ENCODE measurements around the gene KCTD21.

The KCTD21 gene

DNA sequence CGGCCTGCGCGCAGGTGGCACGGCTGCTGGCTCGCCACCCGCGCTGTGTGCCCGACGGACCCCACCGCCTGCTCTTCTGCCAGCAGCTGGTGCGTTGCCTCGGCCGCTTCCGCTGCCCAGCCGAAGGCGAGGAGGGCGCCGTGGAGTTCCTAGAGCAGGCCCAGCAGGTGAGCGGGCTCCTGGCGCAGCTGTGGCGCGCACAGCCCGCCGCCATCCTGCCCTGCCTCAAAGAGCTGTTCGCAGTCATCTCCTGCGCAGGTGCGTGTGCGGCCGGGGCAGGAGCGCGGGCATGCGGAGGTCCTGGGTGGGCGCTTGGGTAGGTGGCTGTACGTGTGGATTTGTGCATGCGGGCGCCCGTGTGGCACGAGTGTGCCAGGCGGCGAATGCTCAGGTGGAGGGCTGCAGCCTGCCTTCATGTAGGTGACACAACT is 8.2 kb upstream of the KCTD21 start:
- peaks cover 38% of the 10 kb centered on the region for H3K36me3 ChIP-seq (ENCODE audit: insufficient read depth, low read length)
- H3K4me3 ChIP-seq (ENCODE audit: low read length), result no peak overlapping the region
- H3K4me1 ChIP-seq (ENCODE audit: control insufficient read depth, insufficient read depth, low read length), result peaks cover 18% of the 10 kb centered on the region
- H3K27me3 ChIP-seq (ENCODE audit: control insufficient read depth, insufficient read depth, low read length), result no peaks in the 10 kb centered on the region
- H3K9ac ChIP-seq (ENCODE audit: low read depth, low read length), result no peak overlapping the region
- H3K4me2 ChIP-seq (ENCODE audit: low read length), result no peak overlapping the region
- H3K9me3 ChIP-seq (replicated peaks; ENCODE audit: low read length), result no peaks in the 10 kb centered on the region

DNA sequence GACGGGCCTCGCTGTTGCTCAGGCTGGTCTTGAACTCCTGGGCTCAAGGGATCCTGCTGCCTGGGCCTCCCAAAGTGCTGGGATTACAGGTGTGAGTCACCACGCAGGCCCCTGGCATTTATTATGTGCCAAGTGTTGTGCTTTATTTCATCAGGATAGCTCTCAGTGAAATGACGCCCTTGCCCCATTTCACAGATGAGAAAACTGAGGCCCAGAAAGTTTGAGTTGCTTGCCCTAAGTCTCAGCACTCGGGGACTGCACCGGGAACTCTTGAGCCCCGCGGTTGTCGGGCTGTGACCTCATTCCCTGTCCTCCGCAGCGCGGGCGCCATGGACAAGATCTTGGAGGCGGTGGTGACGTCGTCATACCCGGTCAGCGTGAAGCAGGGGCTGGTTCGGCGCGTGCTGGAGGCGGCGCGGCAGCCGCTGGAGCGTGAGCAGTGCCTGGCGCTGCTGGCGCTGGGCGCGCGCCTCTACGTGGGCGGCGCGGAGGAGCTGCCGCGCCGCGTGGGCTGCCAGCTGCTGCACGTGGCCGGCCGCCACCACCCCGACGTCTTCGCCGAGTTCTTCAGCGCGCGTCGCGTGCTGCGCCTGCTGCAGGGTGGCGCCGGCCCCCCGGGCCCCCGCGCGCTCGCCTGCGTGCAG is 7.6 kb upstream of the KCTD21 start:
- no peaks in the 10 kb centered on the region for H3K9me3 ChIP-seq (replicated peaks; ENCODE audit: low read length)
- H3K27me3 ChIP-seq (ENCODE audit: control insufficient read depth, insufficient read depth, low read length), result no peaks in the 10 kb centered on the region
- H3K4me2 ChIP-seq (ENCODE audit: low read length), result no peak overlapping the region
- no peak overlapping the region for H3K4me3 ChIP-seq (ENCODE audit: low read length)
- H3K36me3 ChIP-seq (ENCODE audit: insufficient read depth, low read length), result peaks cover 38% of the 10 kb centered on the region
- H3K9ac ChIP-seq (ENCODE audit: low read depth, low read length), result no peak overlapping the region
- H3K4me1 ChIP-seq (ENCODE audit: control insufficient read depth, insufficient read depth, low read length), result peaks cover 24% of the 10 kb centered on the region

DNA sequence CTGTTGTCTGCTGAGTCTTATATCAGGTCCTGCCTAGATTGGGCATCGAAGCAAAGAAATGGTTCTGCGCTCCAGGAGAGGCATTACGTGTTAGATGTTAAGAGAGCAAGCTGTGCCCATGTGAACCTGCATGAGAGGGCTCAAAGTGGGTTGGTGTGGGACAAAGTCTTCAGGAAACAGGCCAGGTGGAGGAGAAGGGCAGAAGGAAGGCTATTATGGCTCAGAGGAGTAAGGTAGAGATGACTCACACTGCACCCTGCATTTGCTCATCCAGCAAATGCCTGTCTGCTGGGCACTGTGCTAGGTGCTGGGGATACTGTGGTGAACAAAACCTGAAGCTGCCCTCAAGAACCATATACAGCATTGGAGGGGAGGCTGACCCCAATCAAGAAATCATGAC is 6.1 kb upstream of the KCTD21 start:
- H3K36me3 ChIP-seq (ENCODE audit: insufficient read depth, low read length), result peaks cover 25% of the 10 kb centered on the region
- H3K4me1 ChIP-seq (ENCODE audit: control insufficient read depth, insufficient read depth, low read length), result peaks cover 39% of the 10 kb centered on the region
- no peak overlapping the region for H3K4me2 ChIP-seq (ENCODE audit: low read length)
- H3K27me3 ChIP-seq (ENCODE audit: control insufficient read depth, insufficient read depth, low read length), result no peaks in the 10 kb centered on the region
- H3K9ac ChIP-seq (ENCODE audit: low read depth, low read length), result no peak overlapping the region
- H3K9me3 ChIP-seq (replicated peaks; ENCODE audit: low read length), result no peaks in the 10 kb centered on the region
- H3K4me3 ChIP-seq (ENCODE audit: low read length), result no peak overlapping the region

DNA sequence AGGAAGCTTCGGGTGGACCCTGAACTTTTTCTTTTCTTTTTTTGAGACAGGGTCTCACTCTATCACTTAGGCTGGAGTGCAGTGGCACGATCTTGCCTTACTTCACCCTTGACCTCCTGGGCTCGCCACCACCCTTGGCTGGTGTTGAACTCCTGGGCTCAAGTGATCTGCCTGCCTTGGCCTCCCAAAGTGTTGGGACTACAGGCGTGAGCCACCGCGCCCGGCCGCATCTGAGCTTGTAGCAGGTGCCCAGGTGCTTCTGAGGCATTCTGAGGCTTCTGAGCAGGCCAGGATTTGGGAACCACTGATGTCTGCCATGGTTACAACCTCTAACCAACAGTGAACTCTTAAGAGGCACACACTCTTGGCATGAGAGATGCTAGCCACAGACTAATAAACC is 5.4 kb upstream of the KCTD21 start:
- peaks cover 18% of the 10 kb centered on the region for H3K36me3 ChIP-seq (ENCODE audit: insufficient read depth, low read length)
- no peak overlapping the region for H3K4me2 ChIP-seq (ENCODE audit: low read length)
- peaks cover 43% of the 10 kb centered on the region for H3K4me1 ChIP-seq (ENCODE audit: control insufficient read depth, insufficient read depth, low read length)
- H3K9ac ChIP-seq (ENCODE audit: low read depth, low read length), result no peak overlapping the region
- H3K27me3 ChIP-seq (ENCODE audit: control insufficient read depth, insufficient read depth, low read length), result no peaks in the 10 kb centered on the region
- no peak overlapping the region for H3K4me3 ChIP-seq (ENCODE audit: low read length)
- no peaks in the 10 kb centered on the region for H3K9me3 ChIP-seq (replicated peaks; ENCODE audit: low read length)

DNA sequence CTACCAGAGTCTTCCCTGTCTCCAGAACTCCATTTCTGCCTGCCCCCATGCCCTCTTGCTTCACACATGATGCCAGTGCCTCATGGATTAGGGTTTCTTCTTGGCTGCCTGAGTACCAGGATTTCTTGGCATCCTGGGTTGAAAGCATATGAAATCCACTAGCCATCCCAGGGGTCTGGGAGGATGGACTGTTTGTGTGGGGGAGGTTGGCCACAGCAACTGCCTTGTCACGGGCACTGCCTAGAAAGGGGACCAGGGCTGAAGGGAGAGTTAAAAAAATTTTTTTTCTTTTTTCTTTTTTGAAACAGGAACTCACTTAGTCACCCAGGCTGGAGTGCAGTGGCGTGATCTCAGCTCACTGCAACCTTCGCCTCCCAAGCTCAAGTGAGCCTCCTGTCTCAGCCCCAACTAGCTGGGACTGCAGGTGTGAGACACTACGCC is 4.5 kb upstream of the KCTD21 start:
- peak overlapping the region; percentile 46 for H3K9ac ChIP-seq (ENCODE audit: low read depth, low read length)
- peak overlapping the region; percentile 42 for H3K4me2 ChIP-seq (ENCODE audit: low read length)
- no peaks in the 10 kb centered on the region for H3K27me3 ChIP-seq (ENCODE audit: control insufficient read depth, insufficient read depth, low read length)
- H3K9me3 ChIP-seq (replicated peaks; ENCODE audit: low read length), result no peaks in the 10 kb centered on the region
- H3K36me3 ChIP-seq (ENCODE audit: insufficient read depth, low read length), result peaks cover 10% of the 10 kb centered on the region
- peaks cover 43% of the 10 kb centered on the region for H3K4me1 ChIP-seq (ENCODE audit: control insufficient read depth, insufficient read depth, low read length)
- peak overlapping the region; percentile 11 for H3K4me3 ChIP-seq (ENCODE audit: low read length)

DNA sequence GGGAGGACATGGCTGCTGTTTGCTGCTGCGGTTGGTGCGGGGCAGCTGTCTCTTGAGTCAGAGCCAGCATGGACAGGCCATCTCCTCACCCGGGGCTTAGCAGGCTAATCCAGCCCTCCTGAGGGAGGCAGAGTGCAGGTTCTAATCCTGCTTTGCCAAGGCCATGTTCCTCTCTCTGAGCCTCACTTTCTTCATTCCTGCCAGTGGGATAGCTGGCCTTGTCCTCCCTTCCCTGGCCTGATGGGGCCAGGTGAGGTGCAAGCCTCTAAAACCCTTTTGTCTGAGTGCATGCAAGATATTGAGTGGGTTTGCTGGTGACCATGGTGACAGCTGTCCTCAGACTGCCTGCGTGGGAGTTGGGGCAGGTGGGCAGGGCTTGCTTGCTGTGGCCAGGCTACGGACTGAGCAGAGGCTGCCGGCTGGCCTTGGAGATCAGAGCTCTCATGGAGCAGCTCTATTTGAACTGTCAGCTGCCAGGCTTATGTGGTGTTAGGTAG is 3.8 kb upstream of the KCTD21 start:
- H3K9me3 ChIP-seq (replicated peaks; ENCODE audit: low read length), result no peaks in the 10 kb centered on the region
- peak overlapping the region; percentile 42 for H3K4me2 ChIP-seq (ENCODE audit: low read length)
- peak overlapping the region; percentile 46 for H3K9ac ChIP-seq (ENCODE audit: low read depth, low read length)
- H3K4me3 ChIP-seq (ENCODE audit: low read length), result peak overlapping the region; percentile 11
- peaks cover 47% of the 10 kb centered on the region for H3K4me1 ChIP-seq (ENCODE audit: control insufficient read depth, insufficient read depth, low read length)
- H3K36me3 ChIP-seq (ENCODE audit: insufficient read depth, low read length), result peaks cover 6% of the 10 kb centered on the region
- H3K27me3 ChIP-seq (ENCODE audit: control insufficient read depth, insufficient read depth, low read length), result no peaks in the 10 kb centered on the region

DNA sequence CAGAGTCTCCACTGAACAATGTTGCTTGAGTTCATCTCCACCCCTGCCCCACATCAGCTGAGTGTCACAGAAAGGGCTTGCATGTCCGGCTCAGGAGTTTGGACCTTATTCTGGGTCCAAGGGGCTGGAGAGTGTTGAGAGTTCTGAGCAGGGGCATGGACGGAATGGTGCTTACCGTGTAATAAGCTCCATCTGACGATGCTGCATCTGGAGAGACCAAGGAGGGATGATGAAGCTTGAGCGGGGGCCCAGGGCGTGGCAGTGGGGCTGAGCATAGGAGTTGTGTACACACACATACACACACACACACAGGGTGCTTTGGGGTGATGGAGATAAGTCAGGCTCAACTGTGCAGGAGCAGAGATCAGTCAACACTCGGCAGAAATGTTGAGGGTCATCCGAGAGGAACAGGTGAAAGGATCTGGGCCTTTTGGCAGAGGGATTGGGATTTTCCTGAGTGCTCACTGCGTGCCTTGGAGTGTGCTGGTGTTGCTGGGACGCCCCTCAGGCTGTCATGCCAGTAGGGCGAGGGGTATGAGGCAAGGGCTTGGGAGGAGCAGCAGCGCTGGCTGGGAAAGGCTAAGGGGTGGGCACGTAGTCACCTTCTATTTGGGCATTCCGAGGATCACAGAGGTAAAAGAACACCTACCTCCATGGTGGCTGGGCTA is 2.6 kb upstream of the KCTD21 start:
- Histone ChIP-seq H3K27me3 (ENCODE audit: control insufficient read depth, insufficient read depth, low read length) (no peaks in the 10 kb centered on the region), H3K36me3 (ENCODE audit: insufficient read depth, low read length) (no peaks in the 10 kb centered on the region), H3K9me3 (replicated peaks; ENCODE audit: low read length) (no peaks in the 10 kb centered on the region), H3K9ac (ENCODE audit: low read depth, low read length) (no peak overlapping the region), H3K4me1 (ENCODE audit: control insufficient read depth, insufficient read depth, low read length) (peaks cover 59% of the 10 kb centered on the region), H3K4me2 (ENCODE audit: low read length) (peak overlapping the region; percentile 90), H3K4me3 (ENCODE audit: low read length) (no peak overlapping the region)

DNA sequence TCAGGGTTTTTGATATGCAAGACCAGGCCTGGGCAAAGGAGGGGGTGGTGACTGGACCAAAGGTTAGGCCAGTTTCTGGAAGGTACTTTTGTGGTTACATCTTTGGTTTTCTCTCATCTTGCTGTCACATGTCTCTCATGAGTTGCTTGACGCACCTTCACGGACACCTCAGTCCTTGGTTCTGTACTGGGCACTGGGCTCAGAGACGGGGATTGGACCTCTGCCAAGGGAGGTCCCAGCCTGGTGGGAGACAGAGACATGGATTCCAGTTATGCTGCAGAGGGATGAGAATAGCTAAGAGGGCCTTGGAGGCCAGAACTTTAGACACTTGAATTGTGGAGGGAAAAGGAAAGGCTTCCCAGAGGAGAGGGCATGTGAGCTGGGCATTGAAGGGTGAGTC is 1.9 kb upstream of the KCTD21 start:
- Histone ChIP-seq H3K9ac (ENCODE audit: low read depth, low read length) (no peak overlapping the region), H3K27me3 (ENCODE audit: control insufficient read depth, insufficient read depth, low read length) (no peaks in the 10 kb centered on the region), H3K9me3 (replicated peaks; ENCODE audit: low read length) (no peaks in the 10 kb centered on the region), H3K4me3 (ENCODE audit: low read length) (peak overlapping the region; percentile 88), H3K4me2 (ENCODE audit: low read length) (peak overlapping the region; percentile 90), H3K4me1 (ENCODE audit: control insufficient read depth, insufficient read depth, low read length) (peaks cover 65% of the 10 kb centered on the region), H3K36me3 (ENCODE audit: insufficient read depth, low read length) (no peaks in the 10 kb centered on the region)

DNA sequence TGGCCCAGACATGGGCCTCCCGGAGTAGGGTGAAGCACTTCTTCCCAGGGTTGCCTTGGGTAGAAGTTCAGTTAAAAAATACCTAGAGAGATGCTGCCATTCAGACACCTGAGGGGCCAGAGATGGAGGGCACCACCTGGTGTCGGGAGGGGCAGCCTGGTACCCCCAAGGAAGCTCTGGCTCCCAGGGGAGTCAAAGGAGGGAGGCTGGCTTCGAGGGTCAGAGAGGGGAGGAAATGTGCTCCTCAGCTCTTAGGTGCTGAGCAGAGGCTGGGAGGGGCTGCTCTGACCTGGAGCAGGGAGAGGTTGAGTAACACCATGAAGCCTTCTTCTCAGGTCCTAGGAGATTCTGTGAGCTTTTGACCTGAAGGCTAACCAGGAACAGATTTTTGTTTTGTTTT is 1.4 kb upstream of the KCTD21 start:
- peaks cover 3% of the 10 kb centered on the region for H3K36me3 ChIP-seq (ENCODE audit: insufficient read depth, low read length)
- H3K9ac ChIP-seq (ENCODE audit: low read depth, low read length), result peak overlapping the region; percentile 83
- H3K27me3 ChIP-seq (ENCODE audit: control insufficient read depth, insufficient read depth, low read length), result no peaks in the 10 kb centered on the region
- no peaks in the 10 kb centered on the region for H3K9me3 ChIP-seq (replicated peaks; ENCODE audit: low read length)
- peaks cover 68% of the 10 kb centered on the region for H3K4me1 ChIP-seq (ENCODE audit: control insufficient read depth, insufficient read depth, low read length)
- H3K4me3 ChIP-seq (ENCODE audit: low read length), result peak overlapping the region; percentile 88
- peak overlapping the region; percentile 90 for H3K4me2 ChIP-seq (ENCODE audit: low read length)

DNA sequence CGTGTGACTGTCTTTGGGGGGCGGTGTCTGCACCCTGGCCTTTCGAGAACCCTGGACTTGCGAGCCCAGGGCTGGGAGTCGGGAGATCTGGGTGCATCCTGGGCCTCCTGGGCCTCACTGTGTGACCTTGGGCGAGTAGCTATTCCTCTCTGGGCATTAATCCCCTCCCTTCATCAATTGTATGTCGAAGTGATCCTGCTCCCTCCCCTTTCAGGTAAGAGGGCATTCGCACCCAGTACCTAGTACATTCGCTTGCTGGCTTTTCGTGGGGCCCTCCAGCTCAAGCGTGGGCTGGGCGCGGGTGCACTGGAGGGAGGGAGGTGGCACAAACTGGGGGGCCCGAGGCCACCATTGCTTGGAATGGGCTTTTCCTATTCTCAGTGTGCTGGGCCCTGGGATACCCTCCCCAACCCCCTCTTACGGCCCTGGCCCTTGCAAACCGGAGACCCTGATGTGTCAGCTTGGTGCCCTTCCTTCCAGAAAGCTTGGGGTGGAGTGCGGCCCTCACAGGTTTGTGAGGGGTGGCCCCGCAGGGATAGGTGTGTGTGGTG is 823 bp upstream of the KCTD21 start:
- Histone ChIP-seq H3K4me3 (ENCODE audit: low read length) (peak overlapping the region; percentile 88), H3K9ac (ENCODE audit: low read depth, low read length) (peak overlapping the region; percentile 83), H3K9me3 (replicated peaks; ENCODE audit: low read length) (no peaks in the 10 kb centered on the region), H3K27me3 (ENCODE audit: control insufficient read depth, insufficient read depth, low read length) (no peaks in the 10 kb centered on the region), H3K4me1 (ENCODE audit: control insufficient read depth, insufficient read depth, low read length) (peaks cover 68% of the 10 kb centered on the region), H3K36me3 (ENCODE audit: insufficient read depth, low read length) (peaks cover 3% of the 10 kb centered on the region), H3K4me2 (ENCODE audit: low read length) (peak overlapping the region; percentile 90)

DNA sequence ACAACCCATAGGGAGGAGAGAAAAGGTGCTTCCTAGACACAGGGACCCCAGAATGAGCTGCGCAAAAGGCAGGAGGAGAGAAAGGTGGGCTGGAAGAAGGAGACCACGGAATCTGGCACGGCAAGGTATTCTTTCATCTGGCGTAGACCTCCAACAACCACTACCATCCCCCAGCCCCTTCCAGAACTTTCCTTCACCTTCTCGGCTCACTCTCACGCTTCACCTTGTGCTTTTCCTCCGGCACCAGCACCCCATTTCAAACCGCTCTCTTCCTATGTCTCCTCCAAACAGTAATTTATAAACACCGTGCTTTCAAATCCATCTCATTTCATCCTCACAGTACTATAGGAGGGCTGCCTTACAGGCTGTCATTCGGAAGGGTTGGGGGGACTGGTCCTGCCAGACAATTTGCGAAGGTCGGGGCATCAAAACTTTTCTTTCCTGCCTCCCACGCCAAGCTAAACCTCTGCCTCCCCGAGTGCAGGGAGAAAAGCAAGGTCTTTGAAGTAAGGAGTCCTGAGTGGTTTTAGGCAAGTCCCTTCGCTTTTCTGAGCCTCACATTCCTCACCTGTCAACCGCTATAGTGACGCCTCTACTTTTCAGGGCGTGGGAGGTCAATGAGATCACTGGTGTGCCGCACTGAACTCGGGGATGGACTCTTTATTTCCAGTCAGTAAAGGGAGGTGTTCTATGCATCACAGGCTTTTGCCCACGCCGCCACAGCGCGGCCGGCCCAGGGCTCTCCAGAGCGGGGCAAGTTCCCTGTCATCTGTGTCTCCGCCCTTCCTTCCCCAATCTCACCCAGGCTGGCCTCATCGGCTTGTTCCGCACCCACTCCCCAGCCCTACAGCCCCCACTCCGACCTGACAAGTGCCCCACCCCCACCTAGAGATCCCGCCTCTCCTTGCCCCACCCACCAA is 800 bp downstream of the KCTD21 start:
- Histone ChIP-seq H3K27me3 (ENCODE audit: control insufficient read depth, insufficient read depth, low read length) (no peaks in the 10 kb centered on the region), H3K36me3 (ENCODE audit: insufficient read depth, low read length) (peaks cover 7% of the 10 kb centered on the region), H3K4me1 (ENCODE audit: control insufficient read depth, insufficient read depth, low read length) (peaks cover 58% of the 10 kb centered on the region), H3K9me3 (replicated peaks; ENCODE audit: low read length) (no peaks in the 10 kb centered on the region), H3K9ac (ENCODE audit: low read depth, low read length) (peak overlapping the region; percentile 83), H3K4me2 (ENCODE audit: low read length) (peak overlapping the region; percentile 97), H3K4me3 (ENCODE audit: low read length) (peak overlapping the region; percentile 88)

Data from skeletal muscle satellite cell (primary cell).